OCI-LY7 (cell line): ENCODE data around the gene TMPRSS5. TPM values are rescaled to one million over a fixed set of nuclear protein-coding genes. Genes with fewer than 3 reads are reported as not detected.
"Not testable (repeated sequence)": the region's sequence is repeated elsewhere in the genome, so short reads cannot be mapped to it uniquely, and the experiment has no call there.

Experiments used
- BruUV-seq: library from RNA; stranded (reverse); fragments of 400-500 nt; replicated peaks from 2 replicates; lab custom pipeline; 2021; lab: Mats Ljungman, UMichigan
- CTCF ChIA-PET: fragments of 300-600 bp; sonication (Branson Sonifier 250); formaldehyde crosslinking; loops from one replicate; lab custom pipeline; 2022; ENCODE audit warnings: antibody characterized with exemption; ENCODE audit not compliant: unreplicated experiment; lab: Charles Lee
- POLR2A ChIA-PET: fragments of 300-600 bp; sonication (Branson Sonifier 250); formaldehyde crosslinking; loops from one replicate; lab custom pipeline; 2022; ENCODE audit warnings: antibody characterized with exemption; lab: Charles Lee
- DNase-seq: peaks from one replicate; pipeline ENCODE4 v3.0.0-alpha.2; 2015; ENCODE audit warnings: low spot score
- H2AFZ ChIP-seq: fragments of 200-600 bp; sonication (generic), shearing (Covaris generic); 2 replicates; pipeline ENCODE4 v1.6.1; 2014; ENCODE audit warnings: mild to moderate bottlenecking, antibody characterized with exemption, low read length, moderate library complexity
- H3K27ac ChIP-seq: fragments of 200-600 bp; sonication (generic); 2 replicates; pipeline ENCODE4 v1.5.1; 2014; ENCODE audit warnings: mixed run types, low read depth, mild to moderate bottlenecking, moderate library complexity, low read length, inconsistent platforms; ENCODE audit not compliant: poor library complexity, severe bottlenecking
- H3K36me3 ChIP-seq: fragments of 200-600 bp; sonication (generic); 2 replicates; pipeline ENCODE4 v1.6.1; 2014; ENCODE audit warnings: mild to moderate bottlenecking, antibody characterized with exemption, low read length, moderate library complexity, mixed read lengths; ENCODE audit not compliant: insufficient read depth
- H3K4me1 ChIP-seq: fragments of 200-600 bp; sonication (generic); 2 replicates; pipeline ENCODE4 v1.5.1; 2014; ENCODE audit warnings: mild to moderate bottlenecking, low read length; ENCODE audit not compliant: insufficient read depth, poor library complexity, severe bottlenecking
- H3K4me2 ChIP-seq: fragments of 200-600 bp; sonication (generic); 2 replicates; pipeline ENCODE4 v1.6.1; 2014; ENCODE audit warnings: mild to moderate bottlenecking, low read length
- H3K4me3 ChIP-seq: fragments of 200-600 bp; sonication (generic); 2 replicates; pipeline ENCODE4 v1.5.1; 2014; ENCODE audit warnings: mild to moderate bottlenecking, low read depth, low read length; ENCODE audit not compliant: poor library complexity, severe bottlenecking
- H3K79me2 ChIP-seq: fragments of 200-600 bp; sonication (generic); 2 replicates; pipeline ENCODE4 v1.6.1; 2016; ENCODE audit warnings: low read depth, mild to moderate bottlenecking, low read length, moderate library complexity, mixed read lengths; ENCODE audit not compliant: insufficient read depth
- H3K9me2 ChIP-seq: fragments of 200-600 bp; sonication (generic); 2 replicates; pipeline ENCODE4 v1.6.1; 2016; ENCODE audit warnings: mild to moderate bottlenecking, low read length, mixed read lengths; ENCODE audit not compliant: insufficient read depth
- H3K9me3 ChIP-seq: fragments of 200-600 bp; sonication (generic); 2 replicates; pipeline ENCODE4 v1.6.1; 2014; ENCODE audit warnings: mild to moderate bottlenecking, mixed run types, low read length, mixed read lengths
- H4K20me1 ChIP-seq: fragments of 200-600 bp; sonication (generic); 2 replicates; pipeline ENCODE4 v1.6.1; 2014; ENCODE audit warnings: mild to moderate bottlenecking, antibody characterized with exemption, low read length, moderate library complexity, mixed read lengths; ENCODE audit not compliant: insufficient read depth
- CTCF ChIP-seq: fragments of 200-600 bp; sonication (generic); conservative IDR thresholded peaks from 2 replicates; pipeline ENCODE4 v1.5.1; 2014; ENCODE audit warnings: mild to moderate bottlenecking, antibody characterized with exemption, low read length, moderate library complexity, mixed read lengths
- EZH2phosphoT487 ChIP-seq: fragments of 200-600 bp; sonication (generic); IDR thresholded peaks from 2 replicates; pipeline ENCODE4 v1.6.1; 2018; ENCODE audit warnings: low read depth, borderline replicate concordance, mild to moderate bottlenecking, mixed run types, antibody characterized with exemption, low read length, moderate library complexity, mixed read lengths
- intact Hi-C: fragments of 100-400 bp; cut with micrococcal nuclease; formaldehyde crosslinking; loops from one replicate; pipeline ENCODE4 v1.10.0; 2022; ENCODE audit not compliant: unreplicated experiment
- total RNA-seq, 2 experiments: library from RNA; depleted of rRNA in 1 of 2; stranded (reverse); fragments of >200 nt in 1 of 2; shearing (Covaris generic) in 1 of 2; gene quantifications; 2 replicates each; pipeline ENCODE4 v1.2.3, GENCODE V29; 2014 to 2022

TMPRSS5 gene
- total RNA-seq, 2 experiments from 2014 or later = 0.50 to 0.65 TPM

DNA sequence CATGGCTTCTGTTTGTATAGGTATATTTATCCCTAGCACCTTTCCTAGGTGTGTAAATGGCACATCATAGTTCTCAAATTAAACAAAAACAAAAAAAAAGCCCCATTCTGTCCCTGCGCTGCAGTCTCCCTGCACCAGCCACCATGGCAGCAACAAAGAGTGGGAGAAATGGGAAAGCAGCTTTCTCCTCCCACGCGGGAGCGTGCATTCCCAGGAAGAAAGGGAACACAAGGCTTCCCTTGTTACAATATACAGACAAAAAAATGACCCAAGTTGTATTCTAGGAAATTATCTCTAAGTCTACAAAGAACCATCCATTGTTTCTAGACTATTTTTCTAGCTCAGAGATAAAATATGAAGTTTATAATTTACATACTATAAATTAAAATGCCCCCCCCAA is 16.1 kb upstream of the TMPRSS5 start:
- H2AFZ ChIP-seq = no peak overlapping the region
- H3K4me2 ChIP-seq = no peak overlapping the region
- H3K36me3 ChIP-seq = no peaks in the 10 kb centered on the region
- H3K9me3 ChIP-seq = no peaks in the 10 kb centered on the region
- BruUV-seq = no TSS peak
- no peak overlapping the region for H3K4me3 ChIP-seq
- H4K20me1 ChIP-seq = no peaks in the 10 kb centered on the region
- CTCF ChIA-PET = no interaction called here
- intact Hi-C loops = no loop called here
- H3K27ac ChIP-seq = no peak overlapping the region
- DNase-seq = no peak
- TF ChIP-seq CTCF = no peak
- no peak for TF ChIP-seq EZH2phosphoT487
- no peaks in the 10 kb centered on the region for H3K9me2 ChIP-seq
- no peaks in the 10 kb centered on the region for H3K4me1 ChIP-seq
- POLR2A ChIA-PET = no interaction called here
- H3K79me2 ChIP-seq = no peaks in the 10 kb centered on the region

- no peak for TF ChIP-seq CTCF
- no peak for TF ChIP-seq EZH2phosphoT487
- Histone ChIP-seq H3K4me1 (no peaks in the 10 kb centered on the region), H2AFZ (no peak overlapping the region), H3K9me2 (no peaks in the 10 kb centered on the region), H4K20me1 (no peaks in the 10 kb centered on the region), H3K36me3 (no peaks in the 10 kb centered on the region), H3K9me3 (no peaks in the 10 kb centered on the region), H3K79me2 (no peaks in the 10 kb centered on the region), H3K27ac (no peak overlapping the region), H3K4me3 (no peak overlapping the region), H3K4me2 (no peak overlapping the region)
- intact Hi-C loops = no loop called here
- BruUV-seq = no TSS peak
- no peak for DNase-seq
- CTCF ChIA-PET = no interaction called here
- POLR2A ChIA-PET = no interaction called here
These were observed 15.5 kb upstream of the TMPRSS5 start for GRCh38 chr11:113721462-113722066.

DNA sequence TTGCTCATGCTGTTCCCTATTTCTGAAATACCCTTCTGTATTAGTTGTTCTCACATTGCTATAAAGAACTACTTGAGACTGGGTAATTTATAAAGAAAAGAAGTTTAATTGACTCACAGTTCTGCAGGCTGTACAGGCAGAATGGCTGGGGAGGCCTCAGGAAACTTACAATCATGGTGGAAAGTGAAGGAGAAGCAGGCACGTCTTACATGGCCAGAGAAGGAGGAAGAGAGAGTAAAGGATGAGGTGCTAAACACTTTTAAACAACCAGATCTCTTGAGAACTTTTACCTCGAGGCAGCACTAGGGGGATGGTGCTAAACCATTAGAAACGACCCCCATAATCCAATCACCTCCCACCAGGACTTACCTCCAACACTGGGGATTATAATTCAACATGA is 14.4 kb upstream of the TMPRSS5 start:
- DNase-seq, intact Hi-C loops, H3K36me3 ChIP-seq, H3K27ac ChIP-seq, H4K20me1 ChIP-seq, H3K4me1 ChIP-seq, H3K4me2 ChIP-seq, POLR2A ChIA-PET, H3K9me3 ChIP-seq, H3K9me2 ChIP-seq, CTCF ChIA-PET, H3K4me3 ChIP-seq, H3K79me2 ChIP-seq, BruUV-seq, H2AFZ ChIP-seq: not testable (repeated sequence)
